GM23338 (cell line): ENCODE results near the gene RASSF1. TPM values are rescaled to one million over a fixed set of nuclear protein-coding genes. Genes with fewer than 3 reads are reported as not detected.
A peak's percentile ranks its signal among the peaks of the same experiment; 100 is the strongest.

ENCODE experiments used
- ATAC-seq: fragments of 200-7000 bp; cut with Tn5 transposase; 3 replicates; pipeline ENCODE4 v1.9.1; 2020
- DNase-seq: peaks from one replicate; pipeline ENCODE4 v3.0.0-alpha.2; 2015; ENCODE audit warnings: low spot score
- H2AFZ ChIP-seq: fragments of 200-600 bp; sonication (generic); 2 replicates; pipeline ENCODE4 v1.8.0; 2016; ENCODE audit warnings: antibody characterized with exemption, mild to moderate bottlenecking, moderate library complexity
- H3F3A ChIP-seq: fragments of 200-600 bp; sonication (generic); replicated peaks from 2 replicates; pipeline ENCODE4 v1.8.0; 2017; ENCODE audit warnings: antibody characterized with exemption, mixed run types, low read depth
- H3K27ac ChIP-seq: fragments of 200-600 bp; sonication (generic); 2 replicates; pipeline ENCODE4 v1.6.1; 2016; ENCODE audit warnings: low read depth
- H3K27me3 ChIP-seq: fragments of 200-600 bp; sonication (generic); 2 replicates; pipeline ENCODE4 v1.8.0; 2016; ENCODE audit warnings: mild to moderate bottlenecking, mixed run types, moderate library complexity; ENCODE audit not compliant: insufficient read depth
- H3K36me3 ChIP-seq: fragments of 200-600 bp; sonication (generic); 2 replicates; pipeline ENCODE4 v1.8.0; 2016; ENCODE audit warnings: mild to moderate bottlenecking; ENCODE audit not compliant: insufficient read depth
- H3K4me1 ChIP-seq: fragments of 200-600 bp; sonication (generic); 2 replicates; pipeline ENCODE4 v1.8.0; 2016; ENCODE audit warnings: mild to moderate bottlenecking, moderate library complexity; ENCODE audit not compliant: insufficient read depth
- H3K4me2 ChIP-seq: fragments of 200-600 bp; sonication (generic); 2 replicates; pipeline ENCODE4 v1.7.1; 2017; ENCODE audit warnings: mixed run types
- H3K4me3 ChIP-seq: fragments of 200-600 bp; sonication (generic); 2 replicates; pipeline ENCODE4 v1.6.1; 2016; ENCODE audit warnings: mixed run types
- H3K79me2 ChIP-seq: fragments of 200-600 bp; sonication (generic); replicated peaks from 2 replicates; pipeline ENCODE4 v1.8.0; 2017; ENCODE audit warnings: mild to moderate bottlenecking; ENCODE audit not compliant: insufficient read depth
- H3K9me2 ChIP-seq: fragments of 200-600 bp; sonication (generic); 2 replicates; pipeline ENCODE4 v1.8.0; 2017; ENCODE audit not compliant: insufficient read depth
- H4K20me1 ChIP-seq: fragments of 200-600 bp; sonication (generic); replicated peaks from 2 replicates; pipeline ENCODE4 v1.8.0; 2017; ENCODE audit warnings: mild to moderate bottlenecking; ENCODE audit not compliant: insufficient read depth
- H3K27ac Mint-ChIP-seq: 2 replicates; pipeline ENCODE4 v1.8.0; 2020; ENCODE audit warnings: inconsistent platforms, mild to moderate bottlenecking, moderate library complexity, mixed read lengths
- H3K27me3 Mint-ChIP-seq: 3 replicates; pipeline ENCODE4 v1.8.0; 2022; ENCODE audit warnings: low read depth, mild to moderate bottlenecking, moderate library complexity, mixed read lengths, inconsistent platforms; ENCODE audit not compliant: insufficient read depth, poor library complexity
- H3K36me3 Mint-ChIP-seq: 3 replicates; pipeline ENCODE4 v1.8.0; 2021; ENCODE audit warnings: low read depth, mild to moderate bottlenecking, inconsistent platforms, moderate library complexity, mixed read lengths
- H3K4me1 Mint-ChIP-seq: 3 replicates; pipeline ENCODE4 v1.8.0; 2020; ENCODE audit warnings: mild to moderate bottlenecking, inconsistent platforms, mixed read lengths
- H3K4me3 Mint-ChIP-seq: 3 replicates; pipeline ENCODE4 v1.8.0; 2021; ENCODE audit warnings: moderate library complexity, mild to moderate bottlenecking, inconsistent platforms, mixed read lengths
- H3K9me3 Mint-ChIP-seq: 3 replicates; pipeline ENCODE4 v1.8.0; 2020; ENCODE audit warnings: moderate library complexity, mild to moderate bottlenecking, inconsistent platforms, mixed read lengths
- CREB1 ChIP-seq: fragments of 250-450 bp; sonication (Bioruptor Pico); IDR thresholded peaks from 2 replicates; pipeline ENCODE4 v1.5.0; 2020; ENCODE audit warnings: low read depth, mild to moderate bottlenecking, moderate library complexity
- CTCF ChIP-seq, 2 experiments: fragments of 200-600 bp in 1 of 2; sonication (generic) in 1 of 2; conservative IDR thresholded peaks; 2 replicates each; pipeline versions ENCODE4 v1.5.1 to v1.6.1; 2016 to 2017; ENCODE audit warnings: antibody characterized with exemption in 2 of 2, low read depth in 2 of 2, mild to moderate bottlenecking in 2 of 2, moderate library complexity in 1 of 2
- EZH2 ChIP-seq: fragments of 200-600 bp; sonication (generic); IDR thresholded peaks from one replicate; pipeline ENCODE4 v1.8.0; 2017; ENCODE audit warnings: antibody characterized with exemption, mild to moderate bottlenecking, low read depth; ENCODE audit not compliant: unreplicated experiment
- EZH2phosphoT487 ChIP-seq: fragments of 200-600 bp; sonication (generic); IDR thresholded peaks from one replicate; pipeline ENCODE4 v1.8.1; 2018; ENCODE audit warnings: antibody characterized with exemption; ENCODE audit not compliant: unreplicated experiment
- NANOG ChIP-seq: IDR thresholded peaks from 2 replicates; pipeline ENCODE4 v1.6.1; 2016; ENCODE audit warnings: antibody characterized with exemption, borderline replicate concordance
- POLR2AphosphoS5 ChIP-seq: IDR thresholded peaks from 2 replicates; pipeline ENCODE4 v1.6.1; 2016; ENCODE audit warnings: antibody characterized with exemption, low read depth
- REST ChIP-seq: IDR thresholded peaks from one replicate; pipeline ENCODE4 v1.6.1; 2018; ENCODE audit warnings: antibody characterized with exemption; ENCODE audit not compliant: unreplicated experiment
- STAT1 ChIP-seq: IDR thresholded peaks from one replicate; pipeline ENCODE4 v1.6.1; 2016; ENCODE audit warnings: antibody characterized with exemption; ENCODE audit not compliant: unreplicated experiment
- ZNF114 ChIP-seq: fragments of 250-450 bp; sonication (Bioruptor Pico); IDR thresholded peaks from 2 replicates; pipeline ENCODE4 v1.5.0; 2020; ENCODE audit warnings: mild to moderate bottlenecking, moderate library complexity
- ZNF331 ChIP-seq: fragments of 250-450 bp; sonication (Bioruptor Pico); IDR thresholded peaks from 2 replicates; pipeline ENCODE4 v1.5.0; 2020; ENCODE audit warnings: low read depth, mild to moderate bottlenecking, moderate library complexity
- polyA plus RNA-seq: library from polyadenylated mRNA; unstranded; fragments of >200 nt; fragmentation: Nextera tagmentation; extraction: Ambion mirVana; gene quantifications from 2 replicates; pipeline ENCODE4 v1.2.1, GENCODE V29; 2016
- total RNA-seq: library from RNA; depleted of rRNA; stranded (reverse); fragments of >200 nt; shearing (Covaris generic); gene quantifications from 2 replicates; pipeline ENCODE4 v1.2.3, GENCODE V29; 2014
- TF ChIP-seq, protein P1 (sequence below): IDR thresholded peaks from 2 replicates; pipeline ENCODE4 v1.6.1; 2016; ENCODE audit warnings: antibody characterized with exemption

RASSF1 gene
- total and polyA plus RNA-seq, 2 experiments from 2014 or later, result 9.6 to 15.7 TPM

- H3K4me3 Mint-ChIP-seq, result no peak overlapping the region; the same call in 2 of the 3 replicates
- Histone ChIP-seq H3K4me1 (peaks cover 11% of the 10 kb centered on the region), H3K9me2 (no peaks in the 10 kb centered on the region), H4K20me1 (no peaks in the 10 kb centered on the region), H3K4me2 (no peak overlapping the region), H3K36me3 (no peaks in the 10 kb centered on the region), H3F3A (0 out of 2 replicates have a peak, but pooled peaks cover 1% of the 10 kb centered on the region), H2AFZ (no peak overlapping the region), H3K4me3 (no peak overlapping the region), H3K79me2 (no peaks in the 10 kb centered on the region), H3K27me3 (no peaks in the 10 kb centered on the region), H3K27ac (0 out of 2 replicates have a peak overlapping the region, but pooled peaks have one; percentile 63)
- TF ChIP-seq EZH2 (no peak), CREB1 (CRISPR knock-in tag) (no peak), CTCF (conservative IDR thresholded peaks at IDR 0.05; ENCODE audit: low read depth in 2 of 2) (peak; percentile 44 to 53), NANOG (no peak), STAT1 (no peak), ZNF331 (no peak), EZH2phosphoT487 (no peak), POLR2AphosphoS5 (no peak), REST (no peak)
- peak; percentile 56 for DNase-seq
- ATAC-seq, result no peak; the same call in 2 of the 3 replicates
- 0 out of 2 replicates have a peak overlapping the region, but pooled peaks have one; percentile 33 for H3K27ac Mint-ChIP-seq
- no peaks in the 10 kb centered on the region; the same call in 2 of the 3 replicates for H3K9me3 Mint-ChIP-seq
- H3K27me3 Mint-ChIP-seq, result peaks cover 18% of the 10 kb centered on the region
- H3K4me1 Mint-ChIP-seq, result peaks cover 29% of the 10 kb centered on the region
- H3K36me3 Mint-ChIP-seq, result no peaks in the 10 kb centered on the region; the same call in 2 of the 3 replicates
Observed at GRCh38 chr3:50370594-50370993, 30.0 kb upstream of the RASSF1 start.

DNA sequence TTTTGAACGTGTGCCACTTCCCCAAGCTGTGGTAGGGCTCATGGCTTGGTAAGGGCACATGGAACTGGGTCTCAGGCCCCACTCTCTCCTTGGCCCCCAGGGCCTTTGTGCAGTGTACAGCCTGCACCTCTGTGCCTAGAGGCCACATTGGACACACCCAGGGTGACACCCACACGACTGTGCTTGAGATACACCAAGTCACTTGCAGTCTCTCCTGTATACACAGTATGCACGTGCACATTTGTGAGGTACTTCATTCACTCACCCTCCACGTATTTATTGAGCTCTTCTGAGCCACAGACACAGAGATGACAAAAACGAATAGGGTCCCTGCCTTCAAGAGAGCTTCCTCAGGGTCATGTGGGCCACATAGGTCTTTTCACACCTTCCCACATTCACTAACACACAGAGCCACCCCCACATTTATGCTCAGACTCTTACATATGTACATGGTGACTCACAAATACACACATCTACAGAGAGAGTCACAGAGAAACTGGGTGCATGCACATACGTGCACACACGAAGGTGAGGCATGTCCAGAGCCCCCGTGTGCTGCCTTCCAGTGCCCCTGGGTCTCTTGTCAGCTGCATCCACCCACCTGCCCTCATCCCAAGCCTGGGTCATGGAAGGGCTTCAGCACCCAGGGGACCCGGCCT is 28.5 kb upstream of the RASSF1 start:
- no peaks in the 10 kb centered on the region for H3K36me3 ChIP-seq
- H3F3A ChIP-seq, result 0 out of 2 replicates have a peak, but pooled peaks cover 5% of the 10 kb centered on the region
- peaks cover 29% of the 10 kb centered on the region for H3K4me1 Mint-ChIP-seq
- no peaks in the 10 kb centered on the region for H4K20me1 ChIP-seq
- 0 out of 2 replicates have a peak, but pooled peaks cover 3% of the 10 kb centered on the region for H3K27me3 ChIP-seq
- H3K27ac ChIP-seq, result no peak overlapping the region
- ATAC-seq (no peak), DNase-seq (no peak)
- H3K4me2 ChIP-seq, result no peak overlapping the region
- H3K79me2 ChIP-seq, result no peaks in the 10 kb centered on the region
- H3K27me3 Mint-ChIP-seq, result peaks cover 23% of the 10 kb centered on the region
- no peak overlapping the region for H3K4me3 ChIP-seq
- H3K27ac Mint-ChIP-seq, result no peak overlapping the region
- no peak overlapping the region for H2AFZ ChIP-seq
- TF ChIP-seq, protein P1, sequence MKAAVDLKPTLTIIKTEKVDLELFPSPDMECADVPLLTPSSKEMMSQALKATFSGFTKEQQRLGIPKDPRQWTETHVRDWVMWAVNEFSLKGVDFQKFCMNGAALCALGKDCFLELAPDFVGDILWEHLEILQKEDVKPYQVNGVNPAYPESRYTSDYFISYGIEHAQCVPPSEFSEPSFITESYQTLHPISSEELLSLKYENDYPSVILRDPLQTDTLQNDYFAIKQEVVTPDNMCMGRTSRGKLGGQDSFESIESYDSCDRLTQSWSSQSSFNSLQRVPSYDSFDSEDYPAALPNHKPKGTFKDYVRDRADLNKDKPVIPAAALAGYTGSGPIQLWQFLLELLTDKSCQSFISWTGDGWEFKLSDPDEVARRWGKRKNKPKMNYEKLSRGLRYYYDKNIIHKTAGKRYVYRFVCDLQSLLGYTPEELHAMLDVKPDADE, result no peak
- no peak for TF ChIP-seq NANOG
- no peak for TF ChIP-seq ZNF114 (CRISPR knock-in tag)
- H3K36me3 Mint-ChIP-seq, result no peaks in the 10 kb centered on the region; the same call in 2 of the 3 replicates
- H3K4me1 ChIP-seq, result peaks cover 8% of the 10 kb centered on the region
- H3K9me3 Mint-ChIP-seq, result no peaks in the 10 kb centered on the region; the same call in 2 of the 3 replicates
- H3K4me3 Mint-ChIP-seq, result no peak overlapping the region; the same call in 2 of the 3 replicates
- H3K9me2 ChIP-seq, result no peaks in the 10 kb centered on the region
